Caco-2 (cell line): ENCODE results near the gene NOXO1. TPM values are rescaled to one million over a fixed set of nuclear protein-coding genes. Genes with fewer than 3 reads are reported as not detected.

Experiments used
- BruUV-seq: library from RNA; stranded (reverse); fragments of 400-500 nt; replicated peaks from 2 replicates; lab custom pipeline; 2021; lab: Mats Ljungman, UMichigan
- CTCF ChIA-PET: fragments of 300-600 bp; sonication (Branson Sonifier 250); formaldehyde crosslinking; loops from one replicate; lab custom pipeline; 2022; ENCODE audit warnings: antibody characterized with exemption; lab: Charles Lee
- POLR2A ChIA-PET: fragments of 300-600 bp; sonication (Branson Sonifier 250); formaldehyde crosslinking; loops from one replicate; lab custom pipeline; 2022; ENCODE audit warnings: antibody characterized with exemption; lab: Charles Lee
- DNase-seq, 2 experiments: peaks; one replicate each; pipeline versions ENCODE4 v3.0.0 to v3.0.0-alpha.2; 2020 to 2022
- H3K27me3 ChIP-seq: replicated peaks from 2 replicates; pipeline ENCODE4 v1.6.0; 2011; ENCODE audit warnings: low read length; ENCODE audit not compliant: control insufficient read depth, insufficient read depth
- H3K36me3 ChIP-seq: 2 replicates; pipeline ENCODE4 v1.5.1; 2011; ENCODE audit warnings: low read length; ENCODE audit not compliant: control insufficient read depth, insufficient read depth
- H3K4me1 ChIP-seq: fragments of 250-450 bp; sonication (Bioruptor Pico); 2 replicates; pipeline ENCODE4 v1.5.1; 2020; ENCODE audit warnings: mild to moderate bottlenecking
- H3K4me3 ChIP-seq: 2 replicates; pipeline ENCODE4 v1.5.1; 2011; ENCODE audit warnings: low read depth, mild to moderate bottlenecking, control low read depth, low read length
- H3K9me3 ChIP-seq: fragments of 250-450 bp; sonication (Bioruptor Pico); 2 replicates; pipeline ENCODE4 v1.5.1; 2020; ENCODE audit warnings: mild to moderate bottlenecking, moderate library complexity
- H3K27ac Mint-ChIP-seq: one replicate; pipeline ENCODE4 v1.8.0; 2022; ENCODE audit warnings: mixed read lengths; ENCODE audit not compliant: unreplicated experiment
- H3K27me3 Mint-ChIP-seq: one replicate; pipeline ENCODE4 v1.8.0; 2022; ENCODE audit warnings: mixed read lengths; ENCODE audit not compliant: insufficient read depth, unreplicated experiment
- H3K36me3 Mint-ChIP-seq: one replicate; pipeline ENCODE4 v1.8.0; 2022; ENCODE audit warnings: mild to moderate bottlenecking, mixed read lengths; ENCODE audit not compliant: insufficient read depth, unreplicated experiment
- H3K4me1 Mint-ChIP-seq: one replicate; pipeline ENCODE4 v1.8.0; 2022; ENCODE audit warnings: low read depth, mixed read lengths; ENCODE audit not compliant: unreplicated experiment
- H3K4me3 Mint-ChIP-seq: one replicate; pipeline ENCODE4 v1.8.0; 2022; ENCODE audit warnings: mild to moderate bottlenecking, moderate library complexity, mixed read lengths; ENCODE audit not compliant: unreplicated experiment
- H3K9me3 Mint-ChIP-seq: one replicate; pipeline ENCODE4 v1.8.0; 2022; ENCODE audit warnings: mixed read lengths; ENCODE audit not compliant: unreplicated experiment
- intact Hi-C: fragments of 100-400 bp; cut with micrococcal nuclease; formaldehyde crosslinking; loops from one replicate; pipeline ENCODE4 v1.10.0; 2022; ENCODE audit not compliant: unreplicated experiment
- total RNA-seq: library from RNA; stranded (reverse); gene quantifications from 2 replicates; pipeline ENCODE4 v1.2.3, GENCODE V29; 2022
- TF ChIP-seq, protein P1 (sequence below), 2 experiments: fragments of 200-600 bp in 1 of 2; IDR thresholded peaks; 1 replicate in 1 of 2; 2 replicates in 1 of 2; pipeline versions ENCODE4 v1.5.1 to v1.8.0; 2011 to 2022; ENCODE audit warnings: antibody characterized with exemption in 1 of 2, control low read depth in 1 of 2, inconsistent platforms in 1 of 2, low read depth in 1 of 2, low read length in 1 of 2, mild to moderate bottlenecking in 1 of 2, moderate library complexity in 1 of 2; ENCODE audit not compliant: insufficient read depth in 1 of 2, severe bottlenecking in 1 of 2, unreplicated experiment in 1 of 2

Gene NOXO1
- total RNA-seq, 1 experiment from 2014 or later, result 1.1 TPM

DNA sequence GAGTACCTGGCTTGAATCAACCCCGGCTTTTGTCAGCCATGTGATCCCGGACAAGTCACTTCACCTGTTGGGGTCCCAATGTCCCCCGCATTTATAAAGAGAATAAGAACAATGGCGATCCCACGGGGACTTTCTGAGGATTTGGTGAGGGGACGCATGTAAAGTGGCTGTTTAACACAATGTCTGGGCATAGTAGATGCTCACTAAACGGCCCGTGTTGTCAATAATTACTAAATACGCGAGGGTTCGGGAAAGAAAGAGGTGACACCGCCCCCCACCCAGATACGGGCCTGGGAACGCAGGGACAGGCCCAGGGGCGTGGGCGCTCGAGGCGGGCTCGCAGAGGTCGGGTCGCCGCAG, 10.3 kb upstream of the NOXO1 start:
- Histone ChIP-seq H3K27me3 (no peaks in the 10 kb centered on the region), H3K36me3 (peaks cover under 1% of the 10 kb centered on the region; the same call in 1 of the 2 replicates), H3K4me1 (peaks cover 8% of the 10 kb centered on the region; the same call in 1 of the 2 replicates), H3K9me3 (no peaks in the 10 kb centered on the region), H3K4me3 (no peak overlapping the region)
- intact Hi-C loops, result no loop called here
- no peaks in the 10 kb centered on the region for H3K27me3 Mint-ChIP-seq
- POLR2A ChIA-PET, result no interaction called here
- CTCF ChIA-PET, result interaction anchor here (0.5 kb wide), 1 partner anchor 31 kb away, joined by 3 read pairs; no protein-coding TSS in a partner anchor
- H3K36me3 Mint-ChIP-seq, result peaks cover 10% of the 10 kb centered on the region
- TF ChIP-seq, protein P1, sequence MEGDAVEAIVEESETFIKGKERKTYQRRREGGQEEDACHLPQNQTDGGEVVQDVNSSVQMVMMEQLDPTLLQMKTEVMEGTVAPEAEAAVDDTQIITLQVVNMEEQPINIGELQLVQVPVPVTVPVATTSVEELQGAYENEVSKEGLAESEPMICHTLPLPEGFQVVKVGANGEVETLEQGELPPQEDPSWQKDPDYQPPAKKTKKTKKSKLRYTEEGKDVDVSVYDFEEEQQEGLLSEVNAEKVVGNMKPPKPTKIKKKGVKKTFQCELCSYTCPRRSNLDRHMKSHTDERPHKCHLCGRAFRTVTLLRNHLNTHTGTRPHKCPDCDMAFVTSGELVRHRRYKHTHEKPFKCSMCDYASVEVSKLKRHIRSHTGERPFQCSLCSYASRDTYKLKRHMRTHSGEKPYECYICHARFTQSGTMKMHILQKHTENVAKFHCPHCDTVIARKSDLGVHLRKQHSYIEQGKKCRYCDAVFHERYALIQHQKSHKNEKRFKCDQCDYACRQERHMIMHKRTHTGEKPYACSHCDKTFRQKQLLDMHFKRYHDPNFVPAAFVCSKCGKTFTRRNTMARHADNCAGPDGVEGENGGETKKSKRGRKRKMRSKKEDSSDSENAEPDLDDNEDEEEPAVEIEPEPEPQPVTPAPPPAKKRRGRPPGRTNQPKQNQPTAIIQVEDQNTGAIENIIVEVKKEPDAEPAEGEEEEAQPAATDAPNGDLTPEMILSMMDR (IDR thresholded peaks at IDR 0.05; ENCODE audit: insufficient read depth in 1 of 2, low read depth in 1 of 2, low read length in 1 of 2, severe bottlenecking in 1 of 2, unreplicated experiment in 1 of 2), result no peak
- H3K4me1 Mint-ChIP-seq, result peaks cover 7% of the 10 kb centered on the region
- BruUV-seq, result no TSS peak
- no peaks in the 10 kb centered on the region for H3K9me3 Mint-ChIP-seq
- H3K27ac Mint-ChIP-seq, result no peak overlapping the region
- no peak overlapping the region for H3K4me3 Mint-ChIP-seq
- no peak for DNase-seq

DNA sequence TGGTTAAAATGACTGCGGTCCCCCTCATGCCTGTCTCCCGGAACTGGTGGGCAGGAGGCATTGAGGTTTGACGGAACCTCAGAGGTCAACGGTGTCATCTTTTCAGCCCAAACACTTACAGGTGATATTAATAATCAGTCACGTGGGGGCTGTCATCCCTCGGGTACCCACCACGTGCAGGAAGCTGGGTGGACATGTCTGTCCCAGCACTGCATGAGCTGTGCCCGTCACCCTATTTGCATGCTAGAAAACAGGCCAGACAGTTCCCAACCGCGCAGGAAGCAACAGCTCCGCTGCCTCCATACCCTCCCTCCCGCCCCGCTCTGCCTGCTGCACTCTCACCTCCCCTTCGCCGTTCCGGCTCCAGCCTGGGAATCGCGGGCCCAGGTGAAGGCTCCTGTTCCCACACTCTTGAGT, 9.9 kb upstream of the NOXO1 start:
- no peaks in the 10 kb centered on the region for H3K27me3 ChIP-seq
- CTCF ChIA-PET, result interaction anchor here (0.5 kb wide), 1 partner anchor 32 kb away, joined by 3 read pairs; no protein-coding TSS in a partner anchor
- H3K4me1 ChIP-seq, result peaks cover 8% of the 10 kb centered on the region; the same call in 1 of the 2 replicates
- intact Hi-C loops, result no loop called here
- TF ChIP-seq, protein P1 (IDR thresholded peaks at IDR 0.05; ENCODE audit: insufficient read depth in 1 of 2, low read depth in 1 of 2, low read length in 1 of 2, severe bottlenecking in 1 of 2, unreplicated experiment in 1 of 2), result no peak
- peaks cover 3% of the 10 kb centered on the region; the same call in 1 of the 2 replicates for H3K36me3 ChIP-seq
- H3K27me3 Mint-ChIP-seq, result no peaks in the 10 kb centered on the region
- peaks cover 7% of the 10 kb centered on the region for H3K4me1 Mint-ChIP-seq
- no peak overlapping the region for H3K27ac Mint-ChIP-seq
- H3K4me3 Mint-ChIP-seq, result no peak overlapping the region
- no peaks in the 10 kb centered on the region for H3K9me3 ChIP-seq
- no TSS peak for BruUV-seq
- peaks cover 10% of the 10 kb centered on the region for H3K36me3 Mint-ChIP-seq
- no peak for DNase-seq
- H3K9me3 Mint-ChIP-seq, result no peaks in the 10 kb centered on the region
- POLR2A ChIA-PET, result no interaction called here
- no peak overlapping the region for H3K4me3 ChIP-seq

DNA sequence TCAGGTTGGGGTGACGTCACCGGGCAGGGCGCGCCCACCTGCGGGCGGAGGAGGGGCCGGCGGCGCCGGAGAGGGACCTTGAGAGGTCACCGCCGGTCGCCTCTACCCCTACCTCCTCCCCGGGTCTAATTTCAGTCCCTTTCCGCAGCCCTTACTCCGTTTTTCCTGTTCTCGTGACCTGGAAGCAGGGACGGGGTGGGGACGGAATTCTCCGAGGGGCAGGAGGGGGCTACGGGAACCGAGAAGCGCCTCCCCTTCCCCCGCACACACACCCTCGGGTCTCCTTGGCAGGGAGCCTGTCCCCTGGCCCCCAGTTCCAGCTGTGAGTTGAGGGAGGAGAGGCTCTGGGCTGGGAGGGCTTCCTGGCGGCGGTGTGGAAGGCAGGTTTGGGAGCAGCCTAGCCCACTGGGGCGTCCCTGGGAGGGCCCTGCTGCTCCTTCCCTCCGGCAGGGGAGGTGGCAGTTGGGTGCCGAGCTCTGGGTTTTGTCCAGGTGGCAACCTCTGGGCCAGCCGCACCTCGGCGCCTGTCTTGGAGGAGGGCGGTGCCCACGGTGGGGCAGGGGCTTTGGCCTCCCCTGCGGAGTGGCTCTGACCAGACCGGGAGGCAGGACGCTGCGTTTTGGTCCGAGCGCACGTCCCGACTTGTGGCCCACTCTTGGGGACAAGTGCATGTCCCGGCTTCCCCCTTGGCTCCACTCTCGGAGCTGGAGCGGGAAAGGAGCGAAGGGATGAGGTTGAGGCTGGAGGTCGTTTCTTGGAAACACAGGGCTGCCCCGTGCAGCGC, 9.3 kb upstream of the NOXO1 start:
- peaks cover 4% of the 10 kb centered on the region for H3K36me3 Mint-ChIP-seq
- no peaks in the 10 kb centered on the region for H3K9me3 Mint-ChIP-seq
- POLR2A ChIA-PET, result no interaction called here
- Histone ChIP-seq H3K9me3 (no peaks in the 10 kb centered on the region), H3K27me3 (no peaks in the 10 kb centered on the region), H3K36me3 (peaks cover 5% of the 10 kb centered on the region; the same call in 1 of the 2 replicates), H3K4me1 (peaks cover 9% of the 10 kb centered on the region), H3K4me3 (peak overlapping the region; percentile 51)
- H3K27me3 Mint-ChIP-seq, result no peaks in the 10 kb centered on the region
- DNase-seq, result peak; percentile 61 to 71
- intact Hi-C loops, result no loop called here
- no peak overlapping the region for H3K27ac Mint-ChIP-seq
- peaks cover 7% of the 10 kb centered on the region for H3K4me1 Mint-ChIP-seq
- H3K4me3 Mint-ChIP-seq, result peak overlapping the region; percentile 70
- no TSS peak for BruUV-seq
- CTCF ChIA-PET, result no interaction called here
- TF ChIP-seq, protein P1 (IDR thresholded peaks at IDR 0.05; ENCODE audit: insufficient read depth in 1 of 2, low read depth in 1 of 2, low read length in 1 of 2, severe bottlenecking in 1 of 2, unreplicated experiment in 1 of 2), result no peak
